Skin of body (tissue), 2 donors: Measurements from ENCODE around the gene DCBLD2. TPM values are rescaled to one million over a fixed set of nuclear protein-coding genes. Genes with fewer than 3 reads are reported as not detected.

ENCODE experiments used
- DNase-seq: peaks from one replicate; lab custom pipeline; 2025; lab: John Stamatoyannopoulos, UW
- total RNA-seq: library from RNA; depleted of rRNA; stranded (reverse); fragments of >200 nt; gene quantifications from one replicate; pipeline ENCODE4 v1.2.3, GENCODE V29; 2014

The DCBLD2 gene
- total RNA-seq, 1 donor from 2014 or later = 29.6 TPM

GRCh38 chr3:98797905-98798304, 103.6 kb downstream of the DCBLD2 start:
- DNase-seq = no peak

DNA sequence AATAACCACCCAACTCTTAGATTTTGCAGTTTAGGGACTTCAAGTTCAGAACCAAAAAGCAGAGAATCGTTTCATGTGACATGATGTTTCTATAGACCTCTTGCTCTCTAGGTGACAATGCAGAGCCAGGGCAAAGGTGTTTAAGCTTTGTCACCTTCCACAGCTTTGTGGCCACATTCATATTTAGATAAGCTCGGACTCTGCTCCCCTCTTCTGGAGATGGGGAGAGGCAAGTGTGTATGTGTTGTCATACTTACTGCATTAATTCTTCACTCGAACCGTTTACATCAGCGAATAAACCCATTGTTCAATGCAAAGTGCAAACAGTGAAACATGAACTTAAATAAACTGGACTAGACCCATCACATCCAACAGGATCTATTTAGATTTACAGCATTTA, 105.2 kb downstream of the DCBLD2 start:
- no peak for DNase-seq

DNA sequence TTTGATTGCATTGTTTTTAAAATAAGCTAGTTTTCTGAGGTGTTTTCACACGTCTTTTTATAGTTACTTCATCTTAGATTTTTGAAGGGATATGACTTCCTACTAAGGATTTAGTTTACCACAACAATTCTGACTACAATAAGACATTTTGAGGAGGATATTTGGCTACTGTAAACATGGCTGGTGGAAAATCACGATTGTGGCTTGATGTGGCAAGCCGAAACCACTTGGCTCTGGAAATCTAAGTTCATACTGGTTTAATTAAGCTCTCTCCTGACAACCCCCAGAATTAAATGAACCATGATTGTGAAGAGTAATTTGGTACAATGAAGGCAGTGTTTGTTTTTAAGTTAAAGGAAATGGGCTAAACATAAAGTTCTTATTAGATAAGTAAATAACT, 107.5 kb downstream of the DCBLD2 start:
- no peak for DNase-seq

DNA sequence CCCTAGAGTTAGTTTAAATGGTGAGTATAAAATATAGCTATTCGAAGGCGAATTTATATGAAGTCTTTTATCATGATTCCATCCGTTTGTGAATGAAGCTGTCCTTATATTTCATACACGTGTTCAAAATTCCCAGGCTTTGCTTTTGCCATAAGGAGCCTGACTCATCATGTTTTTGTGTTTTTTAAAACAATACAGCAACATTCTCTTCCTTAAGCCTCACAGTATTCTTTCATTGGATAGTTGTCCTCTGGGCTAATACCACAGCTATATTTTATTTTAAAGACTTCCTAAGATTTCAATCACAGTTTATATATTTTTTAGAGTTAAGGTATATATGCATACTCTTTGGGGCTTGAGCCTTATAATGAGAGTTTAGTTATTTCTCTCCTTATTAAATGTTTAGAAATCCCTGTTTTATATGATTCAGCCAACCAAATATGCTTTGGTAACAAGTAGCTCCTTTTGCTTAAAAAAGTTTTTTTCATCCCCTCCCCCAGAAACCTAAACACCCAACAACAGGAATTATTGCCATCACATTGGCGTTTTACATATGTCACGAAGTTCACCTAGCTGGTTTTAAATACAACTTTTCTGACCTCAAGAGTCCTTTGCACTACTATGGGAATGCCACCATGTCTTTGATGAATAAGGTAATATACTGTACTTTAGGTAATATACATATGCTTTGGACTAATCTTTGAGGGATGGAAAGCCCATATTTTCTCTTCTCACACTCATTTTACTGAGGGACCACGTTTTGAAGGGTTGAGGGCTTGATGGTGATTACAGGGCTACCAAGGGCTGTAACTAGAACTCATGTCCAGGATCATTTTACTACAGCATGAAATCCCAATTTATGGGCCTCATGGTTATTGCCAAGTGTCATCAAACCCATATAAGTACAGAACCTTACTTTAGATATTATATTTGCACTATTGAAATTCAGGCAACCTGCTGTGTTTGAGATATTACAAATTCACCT, 109.9 kb downstream of the DCBLD2 start:
- no peak for DNase-seq

DNA sequence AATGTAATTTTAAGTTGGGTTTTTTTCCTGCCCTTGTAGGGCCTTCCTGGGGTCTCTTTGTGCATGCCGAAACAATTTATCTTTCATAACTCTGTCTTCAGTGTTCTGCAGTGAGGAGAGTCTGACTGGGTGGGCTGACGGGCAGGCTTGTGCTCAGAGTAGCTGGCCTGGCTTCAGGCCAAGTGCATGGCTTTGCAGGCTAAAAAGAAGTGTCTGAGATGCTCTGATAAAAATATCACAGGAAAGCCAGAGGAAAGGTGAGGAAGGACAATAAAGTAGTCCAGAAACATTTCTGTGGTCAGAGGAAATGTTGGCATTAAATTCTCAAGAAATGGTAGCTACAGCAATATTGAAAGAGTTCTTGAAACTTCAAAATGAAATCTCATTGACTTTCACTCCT, 112.8 kb downstream of the DCBLD2 start:
- DNase-seq = no peak

DNA sequence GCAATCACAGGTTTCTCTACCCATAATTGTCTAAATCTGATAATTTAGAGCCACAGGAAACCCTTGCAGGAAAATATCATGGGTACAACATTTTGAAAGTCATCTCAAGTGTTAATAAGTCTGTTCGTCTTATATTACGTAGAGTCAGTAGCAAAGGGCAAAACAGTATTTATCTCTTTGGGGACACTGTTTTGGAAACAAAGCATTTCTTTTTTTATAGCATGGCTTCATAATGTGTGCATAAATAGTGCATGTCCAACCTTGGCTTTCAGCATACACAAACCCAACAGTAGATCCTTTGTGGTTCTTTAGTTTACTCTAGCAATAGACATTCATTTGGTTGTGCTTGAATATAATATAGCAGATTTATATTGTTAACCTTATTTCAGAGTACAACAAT, 114.3 kb downstream of the DCBLD2 start:
- DNase-seq = no peak

DNA sequence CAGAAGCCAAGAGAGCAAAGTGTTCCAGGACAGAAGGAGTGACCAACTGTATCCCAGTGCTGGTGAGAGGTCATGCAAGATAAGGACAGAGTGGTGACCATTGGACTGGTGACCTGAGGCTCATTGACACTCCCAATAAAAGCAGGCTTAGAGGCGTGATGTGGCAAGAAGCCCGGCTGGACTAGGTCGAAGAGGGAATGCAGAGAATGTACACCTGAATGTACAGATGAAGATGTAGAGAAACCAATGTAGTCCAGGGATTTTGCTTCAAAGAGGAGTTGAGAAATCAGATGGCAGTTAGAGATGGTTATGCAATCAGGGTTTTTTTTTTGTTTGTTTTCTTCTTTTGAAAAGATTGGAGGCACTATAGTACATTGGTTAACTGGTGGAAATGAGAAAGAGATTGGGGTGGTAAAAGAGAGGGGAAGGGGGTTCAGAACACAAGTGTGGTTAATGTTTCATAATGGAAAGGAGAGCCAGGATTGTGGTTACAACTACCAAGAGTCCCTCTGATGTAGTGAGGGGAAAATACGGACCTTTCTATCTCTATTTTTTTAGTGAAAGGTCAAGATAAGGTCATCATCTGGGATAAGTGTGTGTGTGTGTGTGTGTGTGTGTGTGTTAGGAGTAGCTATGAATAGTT, 115.0 kb downstream of the DCBLD2 start:
- DNase-seq = no peak

GRCh38 chr3:98784666-98785600, 116.6 kb downstream of the DCBLD2 start:
- no peak for DNase-seq

DNA sequence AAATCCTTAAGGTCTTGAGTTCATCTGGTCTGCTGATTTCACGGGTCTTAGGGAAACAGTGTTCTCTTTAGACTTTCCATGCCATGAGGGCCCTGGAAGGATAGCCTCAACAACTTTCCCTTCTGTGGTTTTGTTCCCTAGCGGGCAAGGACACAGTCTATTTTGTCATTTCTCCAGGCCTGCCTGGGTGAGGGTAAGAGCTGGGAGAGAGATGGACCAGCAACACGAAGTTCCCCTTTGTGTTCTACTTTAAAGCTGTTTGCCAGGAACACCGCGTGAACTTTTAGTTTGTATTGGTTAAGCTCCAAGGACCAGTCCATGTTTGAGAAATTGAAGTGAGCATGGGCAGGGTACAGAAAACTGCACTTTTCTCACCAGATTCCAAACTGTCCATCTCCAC, 117.5 kb downstream of the DCBLD2 start:
- no peak for DNase-seq

DNA sequence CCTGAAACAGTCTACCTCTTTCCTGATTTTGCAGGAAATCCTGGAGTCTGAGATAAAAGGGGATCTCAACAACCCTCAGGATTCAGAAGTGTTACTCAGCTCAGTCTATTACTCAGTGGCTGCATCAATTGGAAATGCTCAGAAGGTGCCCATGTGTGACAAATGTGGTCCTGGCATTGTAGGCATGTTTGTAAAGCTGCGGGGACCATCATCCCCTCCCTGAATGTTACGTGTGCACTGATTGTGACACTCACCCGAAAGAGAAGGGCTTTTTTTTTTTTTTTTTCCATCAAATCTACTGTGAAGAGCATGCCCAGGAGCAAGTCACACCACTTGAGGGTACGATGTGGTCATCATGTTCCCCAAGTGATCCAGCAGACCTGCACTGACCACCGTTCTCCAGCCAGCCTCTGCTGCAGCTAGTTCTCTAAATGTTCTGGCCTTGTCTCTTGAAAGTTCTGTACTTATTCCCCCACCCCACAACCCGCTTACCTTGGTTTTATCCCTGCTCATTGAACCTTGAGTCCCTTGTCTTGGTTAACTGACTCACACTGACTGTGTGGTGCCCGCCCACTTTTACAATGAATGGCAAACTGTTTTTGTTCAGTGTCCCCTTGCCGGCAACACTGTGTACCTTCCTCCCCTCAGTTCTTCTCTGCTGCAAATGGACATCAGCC, 118.5 kb downstream of the DCBLD2 start:
- no peak for DNase-seq

- DNase-seq = no peak
These were observed 121.2 kb downstream of the DCBLD2 start for GRCh38 chr3:98780343-98780742.

GRCh38 chr3:98779541-98780335, 121.8 kb downstream of the DCBLD2 start:
- peak; percentile 49 for DNase-seq

GRCh38 chr3:98778852-98779413, 122.6 kb downstream of the DCBLD2 start:
- DNase-seq = peak; percentile 49

DNA sequence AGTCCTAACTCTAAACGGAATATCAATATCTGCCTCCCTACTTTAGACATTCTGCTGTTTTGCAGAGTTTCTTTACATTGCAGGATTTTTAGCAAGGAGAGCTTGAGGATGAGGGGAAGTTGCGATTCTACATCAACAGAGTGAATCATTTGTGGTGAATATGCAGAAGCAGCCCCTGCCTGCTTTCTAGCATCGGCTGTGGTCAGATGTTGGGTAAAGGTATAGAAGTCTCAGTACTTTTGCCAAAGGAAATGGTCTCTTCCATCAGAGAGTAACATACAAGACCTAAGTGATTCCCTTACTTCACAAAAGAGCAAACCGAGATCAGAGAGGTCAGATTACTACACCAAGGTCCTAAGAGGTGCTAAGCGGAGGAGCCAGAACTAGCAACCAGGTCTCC, 123.1 kb downstream of the DCBLD2 start:
- no peak for DNase-seq

- no peak for DNase-seq
These were observed 123.7 kb downstream of the DCBLD2 start for GRCh38 chr3:98777801-98778220.

GRCh38 chr3:98777286-98777685, 124.2 kb downstream of the DCBLD2 start:
- DNase-seq = no peak

GRCh38 chr3:98776140-98776493, 125.4 kb downstream of the DCBLD2 start:
- no peak for DNase-seq

DNA sequence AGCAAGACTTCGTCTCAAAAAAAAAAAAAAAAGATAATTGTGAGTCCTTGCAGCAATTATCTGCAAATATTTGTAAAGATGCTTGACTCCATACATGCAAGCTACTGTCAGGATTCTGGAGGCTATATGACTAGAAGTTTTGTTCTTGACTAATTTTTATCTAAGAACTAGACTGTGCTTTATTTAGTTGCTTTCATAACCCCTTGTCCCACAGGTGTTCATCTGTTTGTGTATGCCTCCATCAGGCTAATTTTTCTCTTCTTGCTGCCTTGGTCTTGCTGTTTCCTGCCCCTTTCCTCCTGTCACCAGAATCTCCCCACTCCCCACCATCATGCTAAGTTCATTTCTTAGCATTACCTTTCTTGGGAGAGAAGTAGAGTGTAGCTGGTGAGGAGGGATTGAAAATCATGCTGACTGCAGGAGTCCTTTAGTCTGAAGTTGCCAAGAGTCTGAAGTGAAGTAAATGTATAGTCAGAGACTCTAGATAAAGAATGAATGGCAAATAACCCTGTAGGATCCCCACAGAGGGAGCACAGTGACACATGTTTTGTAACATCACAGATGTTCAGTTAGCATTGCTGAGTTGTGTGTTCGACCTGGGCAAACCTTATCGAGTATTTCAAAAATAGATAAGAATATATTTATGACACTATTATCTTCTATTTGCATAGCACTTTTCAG, 125.9 kb downstream of the DCBLD2 start:
- DNase-seq = no peak

DNA sequence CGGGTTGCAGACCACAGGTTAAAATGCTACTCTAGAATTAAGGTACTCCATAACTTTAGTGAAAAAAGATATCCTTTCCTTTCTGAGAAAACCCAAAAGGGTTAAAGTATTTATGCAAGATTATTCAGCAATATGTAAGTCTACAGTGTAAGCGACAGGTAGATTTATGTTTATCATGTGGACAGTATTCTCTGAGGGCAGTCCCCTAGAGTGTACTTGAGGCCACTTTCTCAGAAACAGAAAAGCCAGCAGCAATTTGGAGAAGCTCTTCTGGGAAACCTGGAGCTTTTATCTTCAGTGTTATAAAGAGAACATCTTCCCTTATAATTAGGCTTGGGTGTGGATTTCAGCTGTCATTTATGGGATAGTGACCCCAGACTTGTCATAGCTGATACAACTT, 129.5 kb downstream of the DCBLD2 start:
- DNase-seq = no peak
